ENCODE results near the gene MEF2A.

MEF2A gene

GRCh38 chr15:99712415-99712814 is 146.6 kb downstream of the MEF2A start:
- Histone ChIP-seq H3K4me3 (ENCODE audit: low read depth, low read length) (no peak overlapping the region), H3K9me3 (ENCODE audit: control insufficient read depth, insufficient read depth, low read depth, low read length) (no peaks in the 10 kb centered on the region), H3K27ac (ENCODE audit: extremely low read depth, low read depth, low read length) (no peak overlapping the region), H3K36me3 (ENCODE audit: control insufficient read depth in 2 of 2, insufficient read depth in 1 of 2, low read length in 2 of 2) (peaks cover 13 to 55% of the 10 kb centered on the region in 2 experiments), H3K4me1 (ENCODE audit: control insufficient read depth, insufficient read depth, low read length) (0 out of 2 replicates have a peak, but pooled peaks cover 5% of the 10 kb centered on the region)
- CTCF ChIA-PET: interaction anchor here (3.2 kb wide), 1 partner anchor 8 kb away, joined by 25 read pairs; no protein-coding TSS in a partner anchor
- TF ChIP-seq MZF1 (tag by site-specific recombination; IDR thresholded peaks at IDR 0.05; ENCODE audit: borderline replicate concordance) (no peak), ZNF677 (tag by site-specific recombination; IDR thresholded peaks at IDR 0.05) (no peak)
- POLR2A ChIA-PET: interaction anchor here (1.5 kb wide), 1 partner anchor 21 kb away, joined by 5 read pairs; the partner anchor contains the start of gene LYSMD4

DNA sequence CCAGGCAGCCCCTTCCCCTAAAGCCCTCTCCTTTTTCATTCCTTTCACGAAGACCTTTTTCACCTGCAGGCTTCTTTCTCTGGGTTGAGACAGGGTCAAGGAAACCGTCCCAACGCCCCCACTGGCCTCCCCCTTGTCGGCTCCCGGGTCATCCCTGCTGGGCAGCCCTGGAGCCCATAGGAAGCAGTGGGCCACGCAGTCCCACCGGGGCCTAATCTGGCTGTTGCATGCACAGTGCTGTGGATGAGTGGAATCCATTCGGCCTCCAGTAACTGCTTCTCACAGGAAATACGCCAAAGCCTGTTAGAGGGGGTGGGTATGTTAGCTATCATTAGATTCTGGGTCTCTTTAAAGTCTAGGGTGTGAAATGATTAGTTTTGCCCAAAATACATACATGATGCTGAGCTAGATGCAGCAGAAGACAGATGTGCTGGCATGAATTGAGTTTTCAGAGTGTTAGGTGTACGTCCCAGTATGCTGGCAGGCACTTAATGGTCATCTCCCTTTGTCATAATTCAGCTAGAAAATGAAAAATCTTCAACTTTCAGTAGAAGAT is 150.8 kb downstream of the MEF2A start:
- peaks cover 13 to 47% of the 10 kb centered on the region in 2 experiments for H3K36me3 ChIP-seq (ENCODE audit: control insufficient read depth in 2 of 2, insufficient read depth in 1 of 2, low read length in 2 of 2)
- ChIA-PET CTCF (interaction anchor here (0.5 to 4.0 kb wide), 3 partner anchors 12 to 429 kb away, joined by 3 to 23 read pairs (median 4); no protein-coding TSS in a partner anchor), POLR2A (interaction anchor here (1.6 kb wide), 1 partner anchor 17 kb away, joined by 4 read pairs; the partner anchor contains the start of gene LYSMD4)
- no peak overlapping the region for H3K27ac ChIP-seq (ENCODE audit: extremely low read depth, low read depth, low read length)
- TF ChIP-seq ZNF146 (tag by site-specific recombination; IDR thresholded peaks at IDR 0.05) (no peak), ZNF76 (tag by site-specific recombination; IDR thresholded peaks at IDR 0.05; ENCODE audit: borderline replicate concordance, low read depth) (no peak), ZNF202 (tag by site-specific recombination; IDR thresholded peaks at IDR 0.05; ENCODE audit: borderline replicate concordance) (no peak), ZNF391 (tag by site-specific recombination; IDR thresholded peaks at IDR 0.05; ENCODE audit: borderline replicate concordance, low read depth) (no peak), ZBTB20 (tag by site-specific recombination; IDR thresholded peaks at IDR 0.05) (no peak), ZNF214 (tag by site-specific recombination; IDR thresholded peaks at IDR 0.05; ENCODE audit: borderline replicate concordance) (no peak), GFI1B (tag by site-specific recombination; IDR thresholded peaks at IDR 0.05) (no peak), GLI2 (tag by site-specific recombination; IDR thresholded peaks at IDR 0.05; ENCODE audit: borderline replicate concordance, low read depth) (no peak), ZNF473 (tag by site-specific recombination; IDR thresholded peaks at IDR 0.05) (no peak), ZNF600 (tag by site-specific recombination; IDR thresholded peaks at IDR 0.05) (no peak), TRIM28 (IDR thresholded peaks at IDR 0.05; ENCODE audit: borderline replicate concordance, low read length) (no peak), ZNF398 (tag by site-specific recombination; IDR thresholded peaks at IDR 0.05) (no peak), FEZF1 (tag by site-specific recombination; IDR thresholded peaks at IDR 0.05) (no peak)
- TF ChIP-seq, protein P1, sequence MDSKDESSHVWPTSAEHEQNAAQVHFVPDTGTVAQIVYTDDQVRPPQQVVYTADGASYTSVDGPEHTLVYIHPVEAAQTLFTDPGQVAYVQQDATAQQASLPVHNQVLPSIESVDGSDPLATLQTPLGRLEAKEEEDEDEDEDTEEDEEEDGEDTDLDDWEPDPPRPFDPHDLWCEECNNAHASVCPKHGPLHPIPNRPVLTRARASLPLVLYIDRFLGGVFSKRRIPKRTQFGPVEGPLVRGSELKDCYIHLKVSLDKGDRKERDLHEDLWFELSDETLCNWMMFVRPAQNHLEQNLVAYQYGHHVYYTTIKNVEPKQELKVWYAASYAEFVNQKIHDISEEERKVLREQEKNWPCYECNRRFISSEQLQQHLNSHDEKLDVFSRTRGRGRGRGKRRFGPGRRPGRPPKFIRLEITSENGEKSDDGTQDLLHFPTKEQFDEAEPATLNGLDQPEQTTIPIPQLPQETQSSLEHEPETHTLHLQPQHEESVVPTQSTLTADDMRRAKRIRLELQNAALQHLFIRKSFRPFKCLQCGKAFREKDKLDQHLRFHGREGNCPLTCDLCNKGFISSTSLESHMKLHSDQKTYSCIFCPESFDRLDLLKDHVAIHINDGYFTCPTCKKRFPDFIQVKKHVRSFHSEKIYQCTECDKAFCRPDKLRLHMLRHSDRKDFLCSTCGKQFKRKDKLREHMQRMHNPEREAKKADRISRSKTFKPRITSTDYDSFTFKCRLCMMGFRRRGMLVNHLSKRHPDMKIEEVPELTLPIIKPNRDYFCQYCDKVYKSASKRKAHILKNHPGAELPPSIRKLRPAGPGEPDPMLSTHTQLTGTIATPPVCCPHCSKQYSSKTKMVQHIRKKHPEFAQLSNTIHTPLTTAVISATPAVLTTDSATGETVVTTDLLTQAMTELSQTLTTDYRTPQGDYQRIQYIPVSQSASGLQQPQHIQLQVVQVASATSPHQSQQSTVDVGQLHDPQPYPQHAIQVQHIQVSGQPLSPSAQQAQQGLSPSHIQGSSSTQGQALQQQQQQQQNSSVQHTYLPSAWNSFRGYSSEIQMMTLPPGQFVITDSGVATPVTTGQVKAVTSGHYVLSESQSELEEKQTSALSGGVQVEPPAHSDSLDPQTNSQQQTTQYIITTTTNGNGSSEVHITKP (tag by site-specific recombination; IDR thresholded peaks at IDR 0.05): no peak
- TF ChIP-seq, protein P2, sequence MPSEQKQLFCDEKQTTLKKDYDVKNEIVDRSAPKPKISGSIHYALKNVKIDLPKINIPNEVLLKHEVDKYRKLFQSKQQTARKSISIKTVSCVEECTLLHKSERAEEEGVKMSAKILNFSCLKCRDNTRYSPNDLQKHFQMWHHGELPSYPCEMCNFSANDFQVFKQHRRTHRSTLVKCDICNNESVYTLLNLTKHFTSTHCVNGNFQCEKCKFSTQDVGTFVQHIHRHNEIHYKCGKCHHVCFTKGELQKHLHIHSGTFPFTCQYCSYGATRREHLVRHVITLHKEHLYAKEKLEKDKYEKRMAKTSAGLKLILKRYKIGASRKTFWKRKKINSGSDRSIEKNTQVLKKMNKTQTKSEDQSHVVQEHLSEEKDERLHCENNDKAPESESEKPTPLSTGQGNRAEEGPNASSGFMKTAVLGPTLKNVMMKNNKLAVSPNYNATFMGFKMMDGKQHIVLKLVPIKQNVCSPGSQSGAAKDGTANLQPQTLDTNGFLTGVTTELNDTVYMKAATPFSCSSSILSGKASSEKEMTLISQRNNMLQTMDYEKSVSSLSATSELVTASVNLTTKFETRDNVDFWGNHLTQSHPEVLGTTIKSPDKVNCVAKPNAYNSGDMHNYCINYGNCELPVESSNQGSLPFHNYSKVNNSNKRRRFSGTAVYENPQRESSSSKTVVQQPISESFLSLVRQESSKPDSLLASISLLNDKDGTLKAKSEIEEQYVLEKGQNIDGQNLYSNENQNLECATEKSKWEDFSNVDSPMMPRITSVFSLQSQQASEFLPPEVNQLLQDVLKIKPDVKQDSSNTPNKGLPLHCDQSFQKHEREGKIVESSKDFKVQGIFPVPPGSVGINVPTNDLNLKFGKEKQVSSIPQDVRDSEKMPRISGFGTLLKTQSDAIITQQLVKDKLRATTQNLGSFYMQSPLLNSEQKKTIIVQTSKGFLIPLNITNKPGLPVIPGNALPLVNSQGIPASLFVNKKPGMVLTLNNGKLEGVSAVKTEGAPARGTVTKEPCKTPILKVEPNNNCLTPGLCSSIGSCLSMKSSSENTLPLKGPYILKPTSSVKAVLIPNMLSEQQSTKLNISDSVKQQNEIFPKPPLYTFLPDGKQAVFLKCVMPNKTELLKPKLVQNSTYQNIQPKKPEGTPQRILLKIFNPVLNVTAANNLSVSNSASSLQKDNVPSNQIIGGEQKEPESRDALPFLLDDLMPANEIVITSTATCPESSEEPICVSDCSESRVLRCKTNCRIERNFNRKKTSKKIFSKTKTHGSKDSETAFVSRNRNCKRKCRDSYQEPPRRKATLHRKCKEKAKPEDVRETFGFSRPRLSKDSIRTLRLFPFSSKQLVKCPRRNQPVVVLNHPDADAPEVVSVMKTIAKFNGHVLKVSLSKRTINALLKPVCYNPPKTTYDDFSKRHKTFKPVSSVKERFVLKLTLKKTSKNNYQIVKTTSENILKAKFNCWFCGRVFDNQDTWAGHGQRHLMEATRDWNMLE (tag by site-specific recombination; conservative IDR thresholded peaks at IDR 0.05; ENCODE audit: low read depth): no peak
- TF ChIP-seq, protein P3, sequence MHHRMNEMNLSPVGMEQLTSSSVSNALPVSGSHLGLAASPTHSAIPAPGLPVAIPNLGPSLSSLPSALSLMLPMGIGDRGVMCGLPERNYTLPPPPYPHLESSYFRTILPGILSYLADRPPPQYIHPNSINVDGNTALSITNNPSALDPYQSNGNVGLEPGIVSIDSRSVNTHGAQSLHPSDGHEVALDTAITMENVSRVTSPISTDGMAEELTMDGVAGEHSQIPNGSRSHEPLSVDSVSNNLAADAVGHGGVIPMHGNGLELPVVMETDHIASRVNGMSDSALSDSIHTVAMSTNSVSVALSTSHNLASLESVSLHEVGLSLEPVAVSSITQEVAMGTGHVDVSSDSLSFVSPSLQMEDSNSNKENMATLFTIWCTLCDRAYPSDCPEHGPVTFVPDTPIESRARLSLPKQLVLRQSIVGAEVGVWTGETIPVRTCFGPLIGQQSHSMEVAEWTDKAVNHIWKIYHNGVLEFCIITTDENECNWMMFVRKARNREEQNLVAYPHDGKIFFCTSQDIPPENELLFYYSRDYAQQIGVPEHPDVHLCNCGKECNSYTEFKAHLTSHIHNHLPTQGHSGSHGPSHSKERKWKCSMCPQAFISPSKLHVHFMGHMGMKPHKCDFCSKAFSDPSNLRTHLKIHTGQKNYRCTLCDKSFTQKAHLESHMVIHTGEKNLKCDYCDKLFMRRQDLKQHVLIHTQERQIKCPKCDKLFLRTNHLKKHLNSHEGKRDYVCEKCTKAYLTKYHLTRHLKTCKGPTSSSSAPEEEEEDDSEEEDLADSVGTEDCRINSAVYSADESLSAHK (tag by site-specific recombination; IDR thresholded peaks at IDR 0.05): no peak
- H3K9me3 ChIP-seq (ENCODE audit: control insufficient read depth, insufficient read depth, low read depth, low read length): no peaks in the 10 kb centered on the region
- H3K4me1 ChIP-seq (ENCODE audit: control insufficient read depth, insufficient read depth, low read length): no peaks in the 10 kb centered on the region
- H3K4me3 ChIP-seq (ENCODE audit: low read depth, low read length): no peak overlapping the region

Data from HEK293 (cell line).